ENCODE measurements around the gene RALGPS1. TPM values are rescaled to one million over a fixed set of nuclear protein-coding genes. Genes with fewer than 3 reads are reported as not detected.

The RALGPS1 gene
- total RNA-seq, 1 experiment from 2014 or later: 18.6 TPM

- no peaks in the 10 kb centered on the region for H3K9me3 Mint-ChIP-seq
- no peak overlapping the region for H2AK5ac ChIP-seq (ENCODE audit: insufficient read length, low read length)
- TF ChIP-seq, protein P1, sequence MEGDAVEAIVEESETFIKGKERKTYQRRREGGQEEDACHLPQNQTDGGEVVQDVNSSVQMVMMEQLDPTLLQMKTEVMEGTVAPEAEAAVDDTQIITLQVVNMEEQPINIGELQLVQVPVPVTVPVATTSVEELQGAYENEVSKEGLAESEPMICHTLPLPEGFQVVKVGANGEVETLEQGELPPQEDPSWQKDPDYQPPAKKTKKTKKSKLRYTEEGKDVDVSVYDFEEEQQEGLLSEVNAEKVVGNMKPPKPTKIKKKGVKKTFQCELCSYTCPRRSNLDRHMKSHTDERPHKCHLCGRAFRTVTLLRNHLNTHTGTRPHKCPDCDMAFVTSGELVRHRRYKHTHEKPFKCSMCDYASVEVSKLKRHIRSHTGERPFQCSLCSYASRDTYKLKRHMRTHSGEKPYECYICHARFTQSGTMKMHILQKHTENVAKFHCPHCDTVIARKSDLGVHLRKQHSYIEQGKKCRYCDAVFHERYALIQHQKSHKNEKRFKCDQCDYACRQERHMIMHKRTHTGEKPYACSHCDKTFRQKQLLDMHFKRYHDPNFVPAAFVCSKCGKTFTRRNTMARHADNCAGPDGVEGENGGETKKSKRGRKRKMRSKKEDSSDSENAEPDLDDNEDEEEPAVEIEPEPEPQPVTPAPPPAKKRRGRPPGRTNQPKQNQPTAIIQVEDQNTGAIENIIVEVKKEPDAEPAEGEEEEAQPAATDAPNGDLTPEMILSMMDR (conservative IDR thresholded peaks at IDR 0.05): no peak
Measured at GRCh38 chr9:127004946-127005769, 90.6 kb downstream of the RALGPS1 start.

More at GRCh38 chr9:127004946-127005769, 90.6 kb downstream of the RALGPS1 start:
- Histone ChIP-seq H4K5ac (ENCODE audit: insufficient read length, low read depth, low read length) (no peak overlapping the region), H3K9me3 (ENCODE audit: control insufficient read depth, low read depth, low read length) (no peaks in the 10 kb centered on the region), H3K4ac (ENCODE audit: low read depth, low read length) (no peak overlapping the region), H2BK15ac (ENCODE audit: low read depth, low read length) (no peak overlapping the region), H4K8ac (replicated peaks; ENCODE audit: insufficient read length, low read depth, low read length) (no peak overlapping the region), H4K91ac (ENCODE audit: insufficient read length, low read depth, low read length) (no peak overlapping the region), H3K9ac (ENCODE audit: extremely low read depth, insufficient read length, low read length) (no peak overlapping the region), H3K14ac (ENCODE audit: insufficient read depth, low read length) (no peak overlapping the region), H3K27ac (ENCODE audit: insufficient read length, low read depth, low read length) (no peak overlapping the region), H3K79me2 (ENCODE audit: insufficient read depth, low read length) (no peaks in the 10 kb centered on the region), H3K56ac (ENCODE audit: insufficient read length, low read depth, low read length) (no peak overlapping the region), H3K79me1 (ENCODE audit: insufficient read depth, low read depth, low read length, poor library complexity, severe bottlenecking) (no peaks in the 10 kb centered on the region), H2AFZ (ENCODE audit: low read length) (no peak overlapping the region), H3K18ac (ENCODE audit: insufficient read length, low read depth, low read length) (no peak overlapping the region), H3K23ac (ENCODE audit: insufficient read length, low read depth, low read length) (no peak overlapping the region), H4K20me1 (ENCODE audit: control insufficient read depth, insufficient read depth, insufficient read length) (no peaks in the 10 kb centered on the region), H3K4me2 (ENCODE audit: insufficient read depth, insufficient read length, low read length) (no peak overlapping the region), H2BK5ac (ENCODE audit: insufficient read length, low read length) (no peak overlapping the region), H3T11ph (ENCODE audit: low read length) (no peak overlapping the region), H3K23me2 (ENCODE audit: insufficient read length, low read depth, low read length, poor library complexity, severe bottlenecking) (no peaks in the 10 kb centered on the region), H2BK12ac (ENCODE audit: insufficient read length, low read depth, low read length) (no peak overlapping the region), H2BK120ac (ENCODE audit: low read depth, low read length, poor library complexity, severe bottlenecking) (no peak overlapping the region), H3K27me3 (ENCODE audit: insufficient read depth, low read length) (no peaks in the 10 kb centered on the region), H3K4me1 (ENCODE audit: insufficient read depth, low read length) (no peaks in the 10 kb centered on the region), H2BK20ac (ENCODE audit: low read depth, low read length, poor library complexity, severe bottlenecking) (no peak overlapping the region)
- Mint-ChIP-seq H3K36me3 (ENCODE audit: insufficient read depth in 1 of 3, low read depth in 3 of 3) (no peaks in the 10 kb centered on the region), H3K27ac (no peak overlapping the region), H3K27me3 (ENCODE audit: low read depth) (no peaks in the 10 kb centered on the region; the same call in 1 of the 2 replicates), H3K4me1 (no peaks in the 10 kb centered on the region; a peak in 1 of 4 replicates), H3K4me3 (no peak overlapping the region)
- DNase-seq: no peak
- WGBS (ENCODE audit: extremely low coverage, insufficient read length, low lambda C conversion rate): no CpG with 5 or more reads among the region's 3 CpGs

All from H9 (cell line).